Kidney (tissue), 14 donors: ENCODE measurements around the gene HLF. TPM values are rescaled to one million over a fixed set of nuclear protein-coding genes. Genes with fewer than 3 reads are reported as not detected.

Experiments
- DNase-seq, 5 donors: peaks; one replicate each; pipeline ENCODE4 v3.0.0-alpha.2; 2013 to 2020
- FAIRE-seq: peaks from 2 replicates; lab custom pipeline; 2012; peaks lifted over from hg19 to GRCh38; lab: Jason Lieb, UNC
- H3K27ac ChIP-seq, 2 donors: one replicate each; pipeline ENCODE4 v1.7.0; 2013; ENCODE audit warnings: low read depth in 2 of 2, low read length in 2 of 2, inconsistent platforms in 1 of 2
- H3K27me3 ChIP-seq: one replicate; pipeline ENCODE4 v1.7.1; 2013; ENCODE audit warnings: low read length, inconsistent platforms; ENCODE audit not compliant: control insufficient read depth, insufficient read depth
- H3K36me3 ChIP-seq, 3 donors: one replicate each; pipeline versions ENCODE4 v1.7.0 to v1.7.1; 2013; ENCODE audit warnings: low read length in 3 of 3, control low read depth in 1 of 3, inconsistent platforms in 1 of 3; ENCODE audit not compliant: insufficient read depth in 3 of 3, control insufficient read depth in 2 of 3
- H3K4me1 ChIP-seq, 3 donors: one replicate each; pipeline versions ENCODE4 v1.7.0 to v1.7.1; 2013; ENCODE audit warnings: low read length in 3 of 3, inconsistent platforms in 1 of 3, low read depth in 1 of 3; ENCODE audit not compliant: control insufficient read depth in 2 of 3, insufficient read depth in 2 of 3
- H3K4me3 ChIP-seq, 3 donors: one replicate each; pipeline versions ENCODE4 v1.7.0 to v1.8.1; 2013; ENCODE audit warnings: low read length in 3 of 3, control low read depth in 1 of 3, inconsistent platforms in 1 of 3
- H3K9ac ChIP-seq, 3 donors: one replicate each; pipeline versions ENCODE4 v1.7.0 to v1.7.1; 2013; ENCODE audit warnings: low read length in 3 of 3, control low read depth in 1 of 3, inconsistent platforms in 1 of 3
- H3K9me3 ChIP-seq, 3 donors: one replicate each; pipeline versions ENCODE4 v1.7.0 to v1.7.1; 2013; ENCODE audit warnings: low read length in 3 of 3, control low read depth in 1 of 3, inconsistent platforms in 1 of 3; ENCODE audit not compliant: control insufficient read depth in 2 of 3, insufficient read depth in 1 of 3
- CTCF ChIP-seq: IDR thresholded peaks from 3 replicates; pipeline ENCODE4 v1.5.1; 2012; ENCODE audit warnings: mild to moderate bottlenecking, moderate library complexity, borderline replicate concordance; ENCODE audit not compliant: insufficient read depth; ENCODE audit errors: extremely low read depth
- intact Hi-C: fragments of 100-400 bp; cut with DNase I; formaldehyde crosslinking; loops from one replicate; pipeline ENCODE4 v1.11.1; 2022
- polyA plus RNA-seq: library from polyadenylated mRNA; stranded (reverse); fragments of 350-450 nt; fragmentation: Illumina TruSeq; extraction: RNeasy Lipid Tissue Mini Kit (QIAGEN cat#74804); gene quantifications from one replicate; pipeline ENCODE4 v1.2.3, GENCODE V29; 2014; ENCODE audit warnings: low read depth, low replicate concordance; ENCODE audit not compliant: insufficient read depth
- total RNA-seq: library from RNA; stranded (reverse); fragmentation: NEBNext Ultra II Directional; extraction: Animal tissue kit (Norgen Biotek cat#: 25700); gene quantifications from one replicate; pipeline ENCODE4 v1.2.1, GENCODE V29; 2021
- donor health status: control.
- donor health status: control.
- donor health status: control.
- donor health status: control.
- donor health status: control.
- donor health status: DM: yes; HTN: yes; CAD: no.
- donor health status: Normal renal cell carcinoma (clear cell type).

The HLF gene
- total and polyA plus RNA-seq, 2 donors from 2014 or later: 9.1 to 38.4 TPM

- no peak for TF ChIP-seq CTCF
Observed at GRCh38 chr17:55242476-55242875, 22.3 kb upstream of the HLF start.

GRCh38 chr17:55245986-55246385, 18.8 kb upstream of the HLF start:
- H3K27me3 ChIP-seq: no peaks in the 10 kb centered on the region
- H3K4me3 ChIP-seq: no peak overlapping the region
- no peak for TF ChIP-seq CTCF
- no peaks in the 10 kb centered on the region for H3K36me3 ChIP-seq
- intact Hi-C loops: no loop called here
- H3K27ac ChIP-seq: no peak overlapping the region
- no peak overlapping the region for H3K9ac ChIP-seq
- no peaks in the 10 kb centered on the region for H3K4me1 ChIP-seq
- H3K9me3 ChIP-seq: no peaks in the 10 kb centered on the region
- FAIRE-seq (no peak), DNase-seq (no peak)

More at GRCh38 chr17:55242476-55242875, 22.3 kb upstream of the HLF start:
- intact Hi-C loops: no loop called here
- DNase-seq (no peak), FAIRE-seq (no peak)
- H3K4me1 ChIP-seq: peaks cover 0 to 10% (median 2%) of the 10 kb centered on the region in 3 donors
- no peak overlapping the region for H3K4me3 ChIP-seq
- H3K27ac ChIP-seq: no peak overlapping the region
- H3K36me3 ChIP-seq: no peaks in the 10 kb centered on the region
- no peak overlapping the region for H3K9ac ChIP-seq
- H3K9me3 ChIP-seq: no peaks in the 10 kb centered on the region
- H3K27me3 ChIP-seq: no peaks in the 10 kb centered on the region

GRCh38 chr17:55246583-55246982, 18.2 kb upstream of the HLF start:
- intact Hi-C loops: no loop called here
- TF ChIP-seq CTCF: no peak
- Histone ChIP-seq H3K27ac (no peak overlapping the region), H3K9ac (no peak overlapping the region), H3K27me3 (no peaks in the 10 kb centered on the region), H3K4me1 (no peaks in the 10 kb centered on the region), H3K36me3 (no peaks in the 10 kb centered on the region), H3K4me3 (no peak overlapping the region), H3K9me3 (no peaks in the 10 kb centered on the region)
- DNase-seq (no peak), FAIRE-seq (no peak)

GRCh38 chr17:55248077-55248476, 16.7 kb upstream of the HLF start:
- Histone ChIP-seq H3K9ac (no peak overlapping the region), H3K9me3 (no peaks in the 10 kb centered on the region), H3K27ac (no peak overlapping the region), H3K4me3 (no peak overlapping the region), H3K27me3 (no peaks in the 10 kb centered on the region), H3K36me3 (no peaks in the 10 kb centered on the region), H3K4me1 (no peaks in the 10 kb centered on the region)
- no peak for TF ChIP-seq CTCF
- FAIRE-seq (no peak), DNase-seq (no peak)
- intact Hi-C loops: no loop called here
